Peyer's patch (tissue), 4 donors: Measurements from ENCODE around the gene KIAA0319L. TPM values are rescaled to one million over a fixed set of nuclear protein-coding genes. Genes with fewer than 3 reads are reported as not detected.

Experiments
- DNase-seq, 3 donors: peaks; one replicate each; pipeline ENCODE4 v3.0.0-alpha.2; 2017 to 2019
- H3K27ac ChIP-seq, 4 donors: fragments of 200-600 bp; sonication (generic); one replicate each; pipeline ENCODE4 v1.5.1; 2016 to 2019
- H3K27me3 ChIP-seq, 2 donors: fragments of 200-600 bp; sonication (generic); one replicate each; pipeline ENCODE4 v1.5.1; 2019
- H3K36me3 ChIP-seq, 3 donors: fragments of 200-600 bp; sonication (generic); one replicate each; pipeline ENCODE4 v1.5.1; 2016 to 2019
- H3K4me1 ChIP-seq, 4 donors: fragments of 200-600 bp; sonication (generic); one replicate each; pipeline ENCODE4 v1.5.1; 2016 to 2019
- H3K4me3 ChIP-seq, 4 donors: fragments of 200-600 bp; sonication (generic); 1 replicate in 3 of 4; 2 replicates in 1 of 4; pipeline ENCODE4 v1.5.1; 2016 to 2019; ENCODE audit warnings: mild to moderate bottlenecking in 1 of 4
- H3K9me3 ChIP-seq, 4 donors: fragments of 200-600 bp; sonication (generic); one replicate each; pipeline ENCODE4 v1.5.1; 2016 to 2019; ENCODE audit warnings: mild to moderate bottlenecking in 1 of 4
- POLR2A ChIP-seq, 2 donors: fragments of 450-650 bp; IDR thresholded peaks; one replicate each; pipeline ENCODE4 v1.5.1; 2017; ENCODE audit warnings: antibody characterized with exemption in 2 of 2, mild to moderate bottlenecking in 2 of 2, moderate library complexity in 2 of 2
- total RNA-seq, 4 donors: library from RNA; depleted of rRNA; stranded (reverse); fragments of >200 nt; gene quantifications; one replicate each; pipeline ENCODE4 v1.1.0, GENCODE V29; 2016
- TF ChIP-seq, protein P1 (sequence below), 6 experiments: fragments of 450-650 bp in 4 of 6; fragments of 200-600 bp in 2 of 6; sonication (generic) in 1 of 6; IDR thresholded peaks; one replicate each; pipeline ENCODE4 v1.5.1; 2017 to 2019; ENCODE audit warnings: antibody characterized with exemption in 6 of 6, mild to moderate bottlenecking in 3 of 6, moderate library complexity in 1 of 6

Gene KIAA0319L
- total RNA-seq, 4 donors from 2014 or later = 88.3 to 143 (median 129) TPM

- H3K4me1 ChIP-seq = peaks cover 0 to 11% (median 3%) of the 10 kb centered on the region in 4 donors
- H3K27ac ChIP-seq = no peak overlapping the region
- TF ChIP-seq, protein P1, sequence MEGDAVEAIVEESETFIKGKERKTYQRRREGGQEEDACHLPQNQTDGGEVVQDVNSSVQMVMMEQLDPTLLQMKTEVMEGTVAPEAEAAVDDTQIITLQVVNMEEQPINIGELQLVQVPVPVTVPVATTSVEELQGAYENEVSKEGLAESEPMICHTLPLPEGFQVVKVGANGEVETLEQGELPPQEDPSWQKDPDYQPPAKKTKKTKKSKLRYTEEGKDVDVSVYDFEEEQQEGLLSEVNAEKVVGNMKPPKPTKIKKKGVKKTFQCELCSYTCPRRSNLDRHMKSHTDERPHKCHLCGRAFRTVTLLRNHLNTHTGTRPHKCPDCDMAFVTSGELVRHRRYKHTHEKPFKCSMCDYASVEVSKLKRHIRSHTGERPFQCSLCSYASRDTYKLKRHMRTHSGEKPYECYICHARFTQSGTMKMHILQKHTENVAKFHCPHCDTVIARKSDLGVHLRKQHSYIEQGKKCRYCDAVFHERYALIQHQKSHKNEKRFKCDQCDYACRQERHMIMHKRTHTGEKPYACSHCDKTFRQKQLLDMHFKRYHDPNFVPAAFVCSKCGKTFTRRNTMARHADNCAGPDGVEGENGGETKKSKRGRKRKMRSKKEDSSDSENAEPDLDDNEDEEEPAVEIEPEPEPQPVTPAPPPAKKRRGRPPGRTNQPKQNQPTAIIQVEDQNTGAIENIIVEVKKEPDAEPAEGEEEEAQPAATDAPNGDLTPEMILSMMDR (IDR thresholded peaks at IDR 0.05) = no peak
- no peak for TF ChIP-seq POLR2A (IDR thresholded peaks at IDR 0.05)
- H3K4me3 ChIP-seq = no peak overlapping the region
- H3K9me3 ChIP-seq = no peaks in the 10 kb centered on the region
- no peaks in the 10 kb centered on the region for H3K36me3 ChIP-seq
- no peaks in the 10 kb centered on the region for H3K27me3 ChIP-seq
- no peak for DNase-seq
Measured at GRCh38 chr1:35509558-35509957, 47.6 kb downstream of the KIAA0319L start.

DNA sequence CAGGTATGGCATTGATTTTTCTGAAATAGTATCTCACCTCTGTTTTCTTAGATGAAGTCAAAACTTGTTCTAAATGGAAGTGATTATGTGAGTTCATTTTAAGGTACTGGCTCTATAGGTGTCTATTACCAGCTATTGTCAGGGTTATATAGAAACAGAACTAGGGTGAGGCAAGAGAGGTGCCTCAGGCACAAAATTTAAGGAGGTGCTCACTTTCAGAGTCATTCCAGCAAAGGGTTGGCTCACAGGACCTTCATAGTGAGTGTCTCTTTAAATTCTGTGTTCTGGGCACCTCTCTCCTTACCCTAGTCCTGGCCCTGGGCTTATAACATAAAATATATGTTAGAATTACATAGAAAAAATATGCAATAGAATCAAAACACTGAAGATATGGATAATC, 49.3 kb downstream of the KIAA0319L start:
- Histone ChIP-seq H3K27ac (peak overlapping the region in 2 of 4 donors; percentile 41 to 71), H3K4me3 (no peak overlapping the region), H3K4me1 (peaks cover 0 to 11% (median 3%) of the 10 kb centered on the region in 4 donors), H3K27me3 (no peaks in the 10 kb centered on the region), H3K9me3 (no peaks in the 10 kb centered on the region), H3K36me3 (no peaks in the 10 kb centered on the region)
- DNase-seq = no peak
- TF ChIP-seq, protein P1 (IDR thresholded peaks at IDR 0.05) = no peak
- TF ChIP-seq POLR2A (IDR thresholded peaks at IDR 0.05) = no peak

DNA sequence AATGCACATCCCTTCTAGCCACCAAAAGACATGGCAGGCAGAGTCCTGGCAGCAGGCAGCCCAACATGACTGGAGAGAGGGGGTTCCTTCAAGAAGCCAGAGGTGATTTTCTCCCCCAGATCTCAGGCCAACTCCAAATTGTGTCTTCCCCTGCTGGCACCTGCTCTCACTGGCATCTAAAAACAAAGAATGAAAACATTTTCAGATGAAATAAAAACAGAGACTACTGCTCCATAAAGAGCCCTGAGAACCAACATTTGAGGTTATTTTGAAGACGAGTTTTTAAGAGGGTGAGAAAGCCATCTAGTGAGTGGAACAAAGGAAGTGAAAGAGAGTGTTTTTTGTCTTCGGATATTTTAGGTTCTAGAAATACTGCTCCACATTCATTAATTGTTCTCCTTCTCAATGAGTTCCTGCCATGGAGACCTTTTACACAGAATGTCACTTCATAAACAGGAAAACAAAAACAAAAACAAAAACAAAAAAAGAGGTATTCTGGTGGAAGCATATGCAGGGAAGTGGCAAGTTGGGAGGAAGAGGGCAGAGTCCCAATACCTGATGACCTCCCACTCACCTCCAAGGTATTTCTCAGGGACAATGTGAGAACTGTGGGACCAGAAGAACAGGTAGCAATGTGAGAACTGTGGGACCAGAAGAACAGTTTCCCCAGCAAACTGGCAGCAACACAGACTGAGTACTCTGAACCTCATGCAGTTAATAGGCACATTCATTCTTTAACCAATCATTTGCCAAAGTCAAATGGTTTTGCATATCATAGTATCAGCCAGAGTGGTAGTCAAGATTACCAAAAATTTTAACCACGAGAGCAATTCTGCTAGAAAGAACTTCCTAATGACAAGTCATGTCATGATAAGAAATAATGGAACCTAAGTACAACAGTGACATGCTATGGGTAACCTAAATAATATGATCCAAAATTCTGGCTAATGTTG, 50.0 kb downstream of the KIAA0319L start:
- Histone ChIP-seq H3K4me3 (no peak overlapping the region), H3K9me3 (no peaks in the 10 kb centered on the region), H3K27me3 (no peaks in the 10 kb centered on the region), H3K36me3 (no peaks in the 10 kb centered on the region), H3K4me1 (peaks cover 0 to 11% (median 3%) of the 10 kb centered on the region in 4 donors), H3K27ac (peak overlapping the region; percentile 49 to 71 (median 68))
- DNase-seq = no peak
- TF ChIP-seq POLR2A (IDR thresholded peaks at IDR 0.05) = no peak
- TF ChIP-seq, protein P1 (IDR thresholded peaks at IDR 0.05) = no peak

GRCh38 chr1:35505911-35506798, 51.0 kb downstream of the KIAA0319L start:
- Histone ChIP-seq H3K9me3 (no peaks in the 10 kb centered on the region), H3K27me3 (no peaks in the 10 kb centered on the region), H3K4me1 (peaks cover 0 to 11% (median 3%) of the 10 kb centered on the region in 4 donors), H3K4me3 (no peak overlapping the region), H3K36me3 (no peaks in the 10 kb centered on the region), H3K27ac (peak overlapping the region; percentile 49 to 71 (median 68))
- DNase-seq = peak in 2 of 3 donors; percentile 43 to 64
- TF ChIP-seq POLR2A (IDR thresholded peaks at IDR 0.05) = no peak
- TF ChIP-seq, protein P1 (IDR thresholded peaks at IDR 0.05) = no peak

GRCh38 chr1:35502242-35502641, 55.0 kb downstream of the KIAA0319L start:
- H3K36me3 ChIP-seq = no peaks in the 10 kb centered on the region
- no peak for DNase-seq
- H3K9me3 ChIP-seq = no peaks in the 10 kb centered on the region
- no peaks in the 10 kb centered on the region for H3K27me3 ChIP-seq
- no peak for TF ChIP-seq POLR2A (IDR thresholded peaks at IDR 0.05)
- TF ChIP-seq, protein P1 (IDR thresholded peaks at IDR 0.05) = no peak
- no peak overlapping the region for H3K27ac ChIP-seq
- H3K4me3 ChIP-seq = no peak overlapping the region
- H3K4me1 ChIP-seq = peaks cover 0 to 16% (median 3%) of the 10 kb centered on the region in 4 donors
